HK-2 (cell line): ENCODE results near the gene MPP1.
A peak's percentile ranks its signal among the peaks of the same experiment; 100 is the strongest.
"Not testable (repeated sequence)": the region's sequence is repeated elsewhere in the genome, so short reads cannot be mapped to it uniquely, and the experiment has no call there.

Experiments
- DNase-seq: peaks from one replicate; pipeline ENCODE4 v3.0.0-alpha.2; 2018; ENCODE audit not compliant: unreplicated experiment

Gene MPP1

DNA sequence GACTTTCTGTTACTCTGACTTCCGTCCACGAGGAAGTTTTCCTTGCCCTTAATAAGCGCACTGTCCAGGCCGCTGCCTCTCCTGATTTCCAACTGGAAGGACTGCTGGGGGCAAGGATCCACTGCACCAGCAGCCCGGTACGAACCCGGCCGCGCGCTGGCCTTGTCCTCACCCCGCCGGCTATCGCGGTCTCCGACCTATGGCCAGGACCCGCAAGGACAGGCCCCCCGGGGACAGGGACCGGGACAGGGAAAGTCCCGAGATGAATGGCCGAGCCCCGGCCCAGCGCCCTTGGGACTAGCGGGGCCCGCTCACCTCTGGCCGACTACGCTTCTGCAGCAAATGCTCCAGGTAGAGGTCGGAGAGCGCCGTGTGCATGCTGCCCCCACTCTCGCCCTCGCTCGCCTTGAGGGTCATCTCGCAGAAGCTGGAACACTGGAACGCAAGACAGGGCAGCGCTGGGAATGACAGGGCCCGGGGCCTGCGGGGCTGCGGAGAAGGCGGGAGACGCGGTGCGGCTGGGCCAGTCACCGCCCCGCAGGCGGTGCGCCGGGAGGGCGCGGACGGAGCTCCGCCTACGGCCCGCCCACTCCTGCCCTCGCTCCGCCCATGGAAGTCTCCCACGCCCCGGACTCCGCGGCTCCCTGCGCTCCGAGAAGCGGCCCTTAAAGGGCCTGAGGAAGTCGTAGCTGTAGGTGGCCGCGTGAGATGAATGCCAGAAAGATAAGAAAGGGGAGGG, at the start of gene MPP1:
Gene MPP1, minus strand, starts transcription at position 529 of the 739 bp plus-strand sequence. Its CDS starts 112 bp downstream, at position 417.
- DNase-seq = peak; percentile 75

DNA sequence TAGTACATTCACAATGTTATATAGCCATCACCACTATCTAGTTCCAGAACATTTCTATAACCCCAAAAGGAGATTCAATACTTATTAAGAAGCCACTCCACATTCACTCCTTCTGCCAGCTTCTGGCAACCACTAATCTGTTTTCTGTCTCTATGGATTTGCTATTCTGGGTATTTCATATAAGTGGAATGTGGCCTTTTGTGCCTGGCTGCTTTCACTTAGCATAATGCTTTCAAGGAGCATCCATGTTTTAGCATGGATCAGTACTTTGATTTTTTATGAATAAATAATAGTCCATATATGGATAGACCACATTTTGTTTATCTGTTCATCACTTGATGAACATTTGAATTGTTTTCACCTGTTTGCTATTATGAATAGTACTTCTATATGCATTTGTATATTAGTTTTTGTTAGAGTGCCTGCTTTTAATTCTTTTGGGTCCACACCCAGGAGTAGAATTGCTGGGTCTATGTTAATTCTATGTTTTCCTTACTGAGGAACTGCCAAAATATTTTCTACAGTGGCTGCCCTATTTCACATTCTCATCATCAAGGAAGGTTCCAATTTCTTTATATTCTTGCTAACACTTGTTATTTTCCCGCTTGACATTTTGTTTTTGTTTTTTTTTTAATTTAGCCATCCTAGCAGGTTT, 45.8 kb upstream of the MPP1 start:
- DNase-seq = no peak

DNA sequence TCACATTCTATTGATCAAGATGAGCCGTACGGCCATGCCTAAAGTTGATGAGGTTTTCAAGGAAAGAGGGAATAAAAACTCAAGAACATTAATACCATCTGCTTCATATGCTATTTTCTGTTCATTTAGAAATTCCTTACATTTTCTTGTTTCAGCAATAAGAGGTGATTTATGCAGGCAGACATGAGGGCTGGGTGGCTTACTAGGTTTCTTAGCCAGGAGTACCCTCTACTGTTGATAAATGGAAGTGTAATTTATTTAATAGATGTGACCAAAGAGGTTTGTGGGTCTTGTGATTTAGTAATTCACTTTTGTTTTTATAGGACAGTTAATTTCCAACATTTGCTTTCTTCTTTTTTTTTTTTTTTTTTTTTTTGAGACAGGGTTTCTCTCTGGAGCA, 35.6 kb upstream of the MPP1 start:
- DNase-seq = no peak

DNA sequence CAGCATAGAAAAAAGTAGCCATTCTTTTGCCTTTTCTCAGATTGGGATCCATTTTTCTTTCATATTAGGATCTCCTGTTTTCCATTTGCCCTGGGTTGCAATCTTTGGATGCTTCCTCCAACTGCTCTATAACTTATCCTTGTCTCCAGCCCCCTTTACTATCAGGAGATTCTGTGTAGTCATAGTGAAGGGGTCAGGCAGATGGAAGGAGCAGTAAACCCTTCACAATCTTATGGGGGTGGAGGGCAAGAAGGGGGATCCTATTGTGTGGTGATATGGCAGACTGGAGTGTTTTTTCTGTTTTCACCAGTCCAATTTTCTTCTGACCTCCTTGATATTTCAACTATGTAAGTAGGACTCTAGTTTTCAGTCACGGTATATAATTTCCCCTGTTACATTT, 30.9 kb upstream of the MPP1 start:
- DNase-seq = no peak

DNA sequence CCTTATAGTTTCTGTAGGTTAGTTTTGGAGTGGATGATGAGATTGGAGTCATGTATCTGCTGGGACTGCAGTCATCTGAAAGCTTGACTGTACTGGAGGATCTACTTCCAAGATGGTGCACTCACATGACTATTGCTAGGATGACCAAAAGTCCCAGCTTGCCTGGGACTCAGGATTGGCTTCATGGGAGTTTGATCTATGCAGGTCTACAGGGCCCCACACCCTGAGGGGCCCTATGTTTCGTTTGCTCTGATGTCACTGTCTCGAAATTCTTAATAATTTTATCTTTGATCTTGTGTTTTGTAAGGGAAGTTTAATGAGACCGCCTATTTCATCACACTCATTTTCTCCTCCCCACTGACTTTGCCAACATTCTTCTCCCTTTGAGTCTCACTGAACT, 29.3 kb upstream of the MPP1 start, which contains the start of gene SMIM9:
Gene SMIM9, minus strand, starts transcription at position 101 of the 400 bp plus-strand sequence. CDS start 3,806 bp downstream, outside the sequence.
- no peak for DNase-seq

DNA sequence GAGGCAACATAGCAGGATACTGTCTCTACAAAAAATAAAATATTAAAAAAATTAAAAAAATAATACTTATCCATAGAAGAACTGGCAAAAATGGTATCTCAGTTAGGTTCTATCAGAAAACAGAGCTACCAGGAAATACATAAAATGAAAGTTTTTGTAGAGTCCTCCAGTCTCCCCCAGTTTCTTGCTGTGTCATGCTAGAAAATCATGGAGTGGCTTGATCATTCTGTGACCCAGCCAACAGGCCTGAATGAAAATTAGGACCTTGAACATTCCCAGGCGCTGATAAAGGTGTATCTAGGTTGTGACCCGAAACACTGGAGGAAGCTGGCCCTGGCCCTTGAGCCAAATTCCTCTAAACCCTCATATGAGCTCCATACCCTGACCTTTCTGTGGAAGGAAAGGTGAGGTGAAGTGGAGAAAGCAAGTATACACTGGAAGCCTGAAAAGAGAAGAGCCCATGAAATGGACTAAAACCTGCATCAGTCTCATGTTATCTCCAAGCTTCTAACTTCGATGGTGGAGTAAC, 28.5 kb upstream of the MPP1 start:
- no peak for DNase-seq

DNA sequence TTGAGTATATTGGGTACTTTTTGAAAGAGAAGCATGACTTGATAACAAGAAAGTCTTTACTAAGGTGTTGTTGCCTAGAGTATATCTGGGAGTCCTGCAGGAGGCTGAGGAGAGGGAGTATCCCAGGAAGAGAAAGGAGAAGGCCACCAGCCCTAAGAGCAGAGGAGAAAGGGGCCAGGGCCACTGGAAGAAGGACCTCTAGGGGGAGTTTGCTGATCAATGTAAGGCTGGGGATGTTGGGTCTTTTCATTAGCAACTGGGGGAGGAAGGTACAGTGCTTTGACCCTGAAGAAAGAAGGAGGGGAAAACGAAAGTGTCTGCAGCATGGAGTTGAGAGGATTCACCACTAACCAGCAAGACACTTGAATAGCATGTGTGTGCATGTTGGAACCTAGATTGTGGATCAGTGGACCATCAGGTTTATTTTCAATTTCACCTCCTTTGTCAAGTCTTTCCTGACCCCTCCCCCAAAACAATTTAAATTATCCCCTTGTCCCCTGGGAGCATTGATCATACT, 24.7 kb upstream of the MPP1 start:
- DNase-seq = no peak

DNA sequence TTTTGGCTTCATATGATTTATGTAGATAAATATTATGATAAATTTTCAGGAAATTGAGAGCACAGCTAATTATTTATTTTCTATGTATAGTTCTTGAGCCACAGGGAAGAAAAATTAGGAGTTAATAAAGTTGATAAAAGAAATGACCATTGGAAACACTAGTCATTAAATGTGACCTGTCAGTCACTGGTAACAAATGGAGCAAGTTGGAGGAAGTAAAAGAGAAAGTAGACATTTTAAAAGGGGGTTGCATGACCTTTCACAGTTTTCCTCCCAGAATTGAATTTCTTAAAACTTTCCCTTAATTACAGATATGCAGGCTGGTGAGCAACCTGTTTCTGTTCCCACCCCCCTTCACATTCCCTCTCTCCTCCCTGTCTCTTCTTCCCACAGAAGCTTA, 23.8 kb upstream of the MPP1 start:
- no peak for DNase-seq

DNA sequence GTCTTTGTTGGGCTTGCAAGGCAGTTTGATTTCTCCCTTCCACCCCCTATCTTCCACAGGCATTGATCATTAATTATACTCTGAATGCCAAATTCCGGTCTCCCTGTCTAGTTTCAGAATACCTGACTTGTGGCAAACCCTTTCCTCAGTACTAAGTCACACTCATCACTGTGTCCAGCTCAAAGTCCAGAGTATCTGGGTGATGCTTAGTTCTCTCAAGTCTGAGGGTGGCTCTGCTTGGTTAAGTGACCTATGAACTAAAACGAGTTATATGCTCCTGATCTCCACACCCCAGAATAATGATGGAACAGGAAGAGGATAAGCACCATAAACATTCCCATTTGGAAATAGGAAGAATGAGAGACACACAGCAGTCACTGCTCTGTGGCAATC, 22.7 kb upstream of the MPP1 start:
- DNase-seq = no peak

DNA sequence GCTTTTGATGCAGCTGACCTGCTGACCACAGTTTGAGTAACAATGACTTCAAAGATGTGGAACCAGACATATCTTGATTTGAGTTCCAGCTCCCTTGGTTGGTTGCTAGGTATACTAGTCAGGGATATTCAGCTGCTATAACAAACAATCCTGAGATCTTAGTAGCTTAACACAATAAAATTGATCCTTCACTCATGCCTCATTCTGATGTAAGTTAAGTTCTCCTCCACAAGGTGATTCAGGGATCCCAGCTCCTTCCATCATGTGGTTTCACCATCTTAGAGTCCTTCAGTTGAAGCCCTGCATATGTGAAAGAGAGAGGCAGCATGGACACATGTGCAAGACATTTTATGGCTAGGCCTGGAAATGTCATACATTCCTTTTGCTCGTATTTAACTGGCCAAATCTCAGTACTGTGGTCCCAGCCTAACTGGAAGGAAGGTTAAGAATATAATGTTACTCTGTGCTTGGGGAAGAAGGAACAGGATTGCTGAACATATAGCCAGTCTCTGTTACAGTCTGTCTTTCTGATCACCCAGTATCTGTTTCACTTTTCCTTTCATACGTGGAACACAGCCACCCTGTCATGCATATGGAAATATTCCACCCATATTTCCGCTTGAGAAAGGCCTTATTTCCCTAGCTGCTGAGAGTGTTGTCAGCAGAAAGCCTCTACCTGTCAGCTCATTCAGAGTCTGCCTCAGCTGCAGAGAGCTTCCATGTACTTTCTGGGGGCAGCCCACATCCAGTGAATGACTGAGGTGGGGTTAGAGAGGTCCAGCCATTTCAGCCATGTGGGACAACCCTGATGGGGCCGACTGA, 22.1 kb upstream of the MPP1 start:
- no peak for DNase-seq

DNA sequence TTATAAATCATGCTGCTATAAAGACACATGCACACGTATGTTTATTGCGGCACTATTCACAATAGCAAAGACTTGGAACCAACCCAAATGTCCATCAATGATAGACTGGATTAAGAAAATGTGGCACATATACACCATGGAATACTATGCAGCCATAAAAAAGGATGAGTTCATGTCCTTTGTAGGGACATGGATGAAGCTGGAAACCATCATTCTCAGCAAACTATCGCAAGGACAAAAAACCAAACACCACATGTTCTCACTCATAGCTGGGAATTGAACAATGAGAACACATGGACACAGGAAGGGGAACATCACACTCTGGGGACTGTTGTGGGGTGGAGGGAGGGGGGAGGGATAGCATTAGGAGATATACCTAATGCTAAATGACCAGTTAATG, 20.3 kb upstream of the MPP1 start:
- not testable (repeated sequence) for DNase-seq

DNA sequence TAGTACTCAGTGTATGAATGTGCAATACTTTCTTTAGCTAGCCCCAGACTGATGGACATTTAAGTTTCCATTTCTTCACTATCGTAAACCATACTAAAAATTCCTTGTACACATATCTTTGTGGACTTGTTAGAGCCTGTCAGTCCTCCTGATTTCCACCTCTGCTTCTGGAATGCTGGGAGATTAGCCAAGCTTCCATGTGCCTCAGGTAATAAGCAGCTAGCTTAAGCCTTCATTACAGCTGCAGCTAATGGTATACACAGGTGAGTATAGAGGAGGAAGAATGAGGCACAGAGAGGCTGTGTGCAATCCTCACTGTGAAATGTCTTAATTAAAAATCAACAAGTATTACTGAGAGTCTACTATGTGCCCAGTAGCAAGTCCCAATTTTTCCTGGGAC, 19.4 kb upstream of the MPP1 start:
- no peak for DNase-seq

DNA sequence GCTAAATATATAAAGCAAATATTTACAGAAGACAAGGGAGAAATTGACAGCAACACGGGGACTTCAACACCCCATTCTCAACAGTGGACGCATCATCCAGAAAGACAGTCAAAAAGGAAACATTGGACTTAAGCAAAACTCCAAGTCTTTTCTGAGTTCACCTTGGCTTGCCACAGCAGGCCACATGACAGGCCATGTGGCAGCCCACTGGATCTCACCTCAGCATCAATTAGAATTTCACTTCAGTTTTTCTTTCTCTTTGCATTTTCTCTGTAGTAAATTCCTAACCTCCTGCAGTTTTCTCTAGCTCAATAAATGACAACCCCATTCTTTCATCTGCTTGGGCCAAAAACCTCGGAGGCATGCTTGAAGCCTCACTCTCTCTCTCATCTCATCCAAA, 16.7 kb upstream of the MPP1 start:
- DNase-seq = no peak

DNA sequence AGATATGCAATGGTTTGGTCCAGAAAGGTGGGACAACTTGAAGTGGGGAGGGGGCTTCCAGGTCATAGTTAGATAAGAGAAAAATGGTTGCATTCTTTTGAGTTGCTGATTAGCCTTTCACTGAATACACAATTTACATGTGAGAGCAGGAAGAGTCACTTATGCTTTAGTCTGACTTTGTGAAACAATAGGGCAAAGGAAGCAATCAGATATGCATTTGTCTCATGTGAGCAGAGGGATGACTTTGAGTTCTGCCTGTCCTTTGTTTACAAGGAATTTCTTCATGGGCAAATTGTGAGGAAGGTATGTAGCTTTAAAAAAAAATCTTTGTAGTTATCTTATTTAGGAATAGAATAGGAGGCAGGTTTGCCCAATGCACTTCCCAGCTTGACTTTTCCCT, 16.2 kb upstream of the MPP1 start:
- DNase-seq = no peak

DNA sequence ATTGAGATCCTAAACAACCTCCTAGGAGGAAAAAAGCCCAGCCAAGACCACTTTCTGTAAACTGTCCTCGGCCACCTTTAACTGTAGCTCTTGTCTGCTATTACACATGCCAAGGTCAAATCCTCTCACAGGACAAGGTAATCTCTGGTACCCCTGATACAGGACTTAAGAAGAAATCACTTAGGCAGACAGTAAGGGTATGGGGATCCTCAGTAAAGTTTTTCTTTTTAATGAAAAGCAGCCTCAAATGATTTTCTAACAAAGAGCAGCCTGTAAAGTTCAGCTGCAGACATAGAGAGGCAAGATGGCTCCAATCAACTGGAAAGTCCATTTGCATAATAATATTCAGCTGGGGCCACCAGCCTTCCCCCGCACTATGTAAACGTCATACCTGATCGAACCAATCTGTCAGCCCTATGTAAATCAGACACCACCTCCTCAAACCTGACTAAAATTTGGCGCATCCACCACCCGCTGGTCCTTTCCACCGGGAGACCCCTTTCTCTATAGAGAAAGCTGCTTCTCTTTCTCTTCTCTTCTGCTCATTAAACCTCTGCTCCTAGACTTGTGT, 14.6 kb upstream of the MPP1 start:
- no peak for DNase-seq

DNA sequence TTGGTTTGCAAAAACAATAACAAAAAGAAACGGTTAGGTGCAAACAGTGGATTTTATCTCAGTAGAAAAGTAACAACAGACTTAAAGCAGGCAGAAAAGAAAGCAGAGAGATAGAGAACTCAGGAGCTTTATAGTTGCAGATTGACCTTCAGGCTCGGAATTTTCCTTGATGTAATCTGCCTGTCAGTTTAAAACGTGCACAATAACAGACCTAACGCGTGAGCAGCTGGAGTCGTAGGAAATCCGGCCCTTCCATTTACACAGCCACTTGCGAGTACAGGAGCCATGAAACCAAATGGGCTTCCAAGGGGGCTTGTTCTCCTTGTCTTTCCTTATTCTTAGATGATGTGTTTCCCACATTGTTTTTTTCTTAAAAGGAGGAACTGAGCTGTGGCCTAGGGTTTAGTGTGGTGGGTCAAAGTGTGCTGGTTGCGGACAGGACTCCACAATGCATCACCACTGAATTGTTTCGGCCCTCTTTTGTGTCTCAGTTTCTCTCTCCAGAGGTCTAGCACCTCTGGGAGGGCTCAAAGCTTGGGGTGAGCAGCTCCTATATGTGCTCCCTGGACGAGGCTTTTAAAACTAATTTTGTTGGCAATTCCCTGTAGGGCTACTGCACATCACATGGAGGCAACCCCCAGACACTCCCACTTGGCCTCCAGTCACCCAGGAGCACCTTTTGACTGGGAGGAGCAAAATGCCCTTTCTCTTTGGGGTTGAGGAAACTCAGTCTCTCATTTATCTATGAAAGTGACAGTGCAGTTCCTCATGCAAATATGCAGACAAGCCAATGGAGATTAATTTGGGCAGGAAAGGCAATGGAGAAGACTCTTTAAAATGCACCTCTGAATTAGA, 13.9 kb upstream of the MPP1 start:
- DNase-seq = no peak

DNA sequence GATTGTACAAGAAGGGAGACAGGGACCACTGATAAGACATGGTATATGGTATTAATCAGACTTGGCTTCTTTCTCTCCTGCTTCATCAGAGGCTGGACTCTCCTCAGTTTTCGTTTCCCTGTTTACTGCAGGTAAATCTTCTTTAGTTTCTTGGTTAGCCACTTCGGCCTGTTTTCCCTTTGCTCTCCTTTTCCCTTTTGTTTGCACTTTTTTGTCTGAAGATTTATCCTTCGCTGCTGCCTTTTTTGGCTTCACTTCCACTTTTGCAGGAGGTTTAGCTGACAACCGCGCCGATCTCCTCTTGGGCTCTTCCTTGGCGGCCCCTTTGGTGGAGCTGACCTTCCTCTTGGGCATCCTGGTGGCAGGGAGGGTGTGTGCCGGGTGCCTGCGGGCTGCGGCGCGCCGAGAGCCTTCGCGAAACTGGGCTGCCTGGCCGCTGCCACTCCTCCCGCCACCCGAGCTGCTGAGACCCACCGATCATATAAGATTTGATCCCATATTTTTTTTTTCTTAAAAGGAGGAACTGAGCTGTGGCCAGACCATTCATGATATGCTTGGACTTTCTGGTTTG, 11.8 kb upstream of the MPP1 start:
- not testable (repeated sequence) for DNase-seq

DNA sequence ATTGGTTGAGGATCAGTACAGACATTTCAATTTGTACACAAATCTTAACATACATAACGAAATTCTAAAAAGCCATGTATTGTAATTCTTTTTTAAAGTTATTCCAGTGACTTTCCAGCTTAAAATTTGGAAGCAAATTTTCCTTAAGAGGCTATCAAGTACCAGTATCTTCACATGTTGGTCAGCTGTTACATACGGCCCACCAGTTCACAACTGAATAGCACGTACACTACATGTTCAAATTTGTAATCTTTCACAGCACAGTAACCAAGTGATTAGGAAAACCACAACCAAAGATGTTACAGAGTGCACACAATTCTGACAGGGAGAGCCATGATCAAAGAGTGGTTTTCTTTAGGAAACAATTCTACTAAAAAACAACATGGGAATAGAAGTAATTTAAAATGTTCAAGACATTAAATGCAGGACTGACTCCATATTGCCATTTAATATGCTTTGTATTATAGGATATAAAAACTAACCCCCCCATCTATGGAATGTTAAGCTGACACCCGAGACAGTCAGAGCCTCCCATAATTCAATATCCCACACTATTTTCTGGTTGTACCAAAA, 11.1 kb upstream of the MPP1 start:
- not testable (repeated sequence) for DNase-seq

DNA sequence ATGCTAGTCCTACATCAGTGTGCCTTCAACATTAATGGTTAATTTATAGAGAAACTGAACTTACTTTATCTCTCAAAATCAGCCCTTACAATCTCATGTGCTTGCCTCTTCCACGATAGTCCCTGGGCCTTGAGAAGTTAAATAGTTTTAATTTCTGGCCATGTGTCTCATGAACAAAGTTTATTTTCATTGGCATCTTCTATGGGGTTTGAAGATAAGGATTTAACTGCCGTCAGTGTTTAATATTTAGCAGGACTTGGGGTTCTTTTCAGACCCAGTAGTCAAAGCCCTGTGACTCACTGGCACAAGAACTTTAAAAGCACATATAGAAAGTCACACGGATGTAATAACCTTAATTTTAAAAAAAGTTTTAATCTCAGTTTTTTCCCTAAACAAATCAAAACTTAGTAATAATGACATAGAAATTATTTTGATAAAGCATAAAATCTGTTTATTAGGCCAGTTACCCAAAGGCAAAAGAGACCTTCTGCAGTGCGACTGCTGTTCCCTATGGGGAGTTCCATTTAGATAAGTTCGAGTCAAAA, 10.1 kb upstream of the MPP1 start:
- no peak for DNase-seq

DNA sequence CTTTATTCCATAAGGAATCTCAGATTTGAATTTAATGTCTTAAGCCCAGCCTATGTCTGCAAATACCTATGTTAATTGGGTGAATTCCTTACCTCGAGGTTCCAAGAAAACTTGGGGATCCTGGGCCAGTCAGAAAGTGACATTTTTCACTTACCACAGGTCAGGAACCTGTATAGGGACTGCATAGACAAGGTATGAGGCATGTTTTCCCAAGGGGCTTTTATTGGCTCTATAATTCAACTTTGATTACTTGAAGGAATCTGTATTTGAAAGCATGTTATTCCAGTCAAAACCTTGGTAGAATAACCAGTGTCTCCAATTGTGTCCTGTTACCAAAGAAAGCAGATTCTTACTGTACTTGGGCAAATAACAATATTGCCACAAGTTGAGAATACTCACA, 8.5 kb upstream of the MPP1 start:
- no peak for DNase-seq
